ENCODE results near the gene IP6K3. TPM values are rescaled to one million over a fixed set of nuclear protein-coding genes. Genes with fewer than 3 reads are reported as not detected.
A peak's percentile ranks its signal among the peaks of the same experiment; 100 is the strongest.

The IP6K3 gene
- polyA plus RNA-seq, 3 donors = not detected

DNA sequence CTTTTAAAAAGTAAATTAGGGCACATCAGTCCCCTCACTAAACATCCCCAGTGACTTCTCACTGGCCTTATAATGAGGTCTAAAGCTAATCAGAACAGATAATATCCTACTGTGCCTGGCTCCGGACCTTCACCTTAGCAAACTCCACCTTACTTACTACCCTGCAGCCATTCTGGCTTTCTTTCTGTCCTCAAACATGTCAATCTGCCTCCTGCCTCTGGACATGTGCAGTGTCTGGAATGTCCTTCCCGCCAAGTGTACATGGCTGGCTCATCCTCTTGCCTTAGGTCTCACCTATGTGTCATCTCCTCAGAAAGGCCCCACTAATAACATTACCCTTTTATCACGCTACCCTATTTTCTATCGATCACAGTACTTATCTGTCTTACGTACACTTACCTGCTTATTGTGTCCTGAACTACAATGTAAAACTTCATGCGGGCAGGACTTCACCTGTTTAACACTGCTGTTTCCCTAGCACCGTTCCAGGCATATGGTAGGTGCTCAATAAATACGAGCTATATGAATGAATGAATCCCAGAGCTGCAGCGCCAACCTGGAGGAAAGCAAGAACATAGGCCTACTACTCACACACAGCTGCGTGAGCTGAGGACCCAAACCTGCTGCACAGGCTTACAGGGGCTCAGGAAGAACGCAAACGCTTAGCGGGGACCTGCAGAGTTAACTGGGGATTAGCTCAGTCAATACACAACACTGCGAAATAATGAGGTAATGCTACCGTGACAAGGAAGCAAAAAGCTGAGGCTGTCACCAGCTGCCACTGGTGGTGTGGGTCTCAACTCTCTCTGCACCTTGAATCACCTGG, 36.2 kb downstream of the IP6K3 start:
- intact Hi-C loops (cut with micrococcal nuclease) = no loop called here
- TF ChIP-seq, protein P1, sequence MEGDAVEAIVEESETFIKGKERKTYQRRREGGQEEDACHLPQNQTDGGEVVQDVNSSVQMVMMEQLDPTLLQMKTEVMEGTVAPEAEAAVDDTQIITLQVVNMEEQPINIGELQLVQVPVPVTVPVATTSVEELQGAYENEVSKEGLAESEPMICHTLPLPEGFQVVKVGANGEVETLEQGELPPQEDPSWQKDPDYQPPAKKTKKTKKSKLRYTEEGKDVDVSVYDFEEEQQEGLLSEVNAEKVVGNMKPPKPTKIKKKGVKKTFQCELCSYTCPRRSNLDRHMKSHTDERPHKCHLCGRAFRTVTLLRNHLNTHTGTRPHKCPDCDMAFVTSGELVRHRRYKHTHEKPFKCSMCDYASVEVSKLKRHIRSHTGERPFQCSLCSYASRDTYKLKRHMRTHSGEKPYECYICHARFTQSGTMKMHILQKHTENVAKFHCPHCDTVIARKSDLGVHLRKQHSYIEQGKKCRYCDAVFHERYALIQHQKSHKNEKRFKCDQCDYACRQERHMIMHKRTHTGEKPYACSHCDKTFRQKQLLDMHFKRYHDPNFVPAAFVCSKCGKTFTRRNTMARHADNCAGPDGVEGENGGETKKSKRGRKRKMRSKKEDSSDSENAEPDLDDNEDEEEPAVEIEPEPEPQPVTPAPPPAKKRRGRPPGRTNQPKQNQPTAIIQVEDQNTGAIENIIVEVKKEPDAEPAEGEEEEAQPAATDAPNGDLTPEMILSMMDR (IDR thresholded peaks at IDR 0.05) = no peak
- Mint-ChIP-seq H3K9me3 (no peaks in the 10 kb centered on the region), H3K27ac (peak overlapping the region in 6 of 7 donors; percentile 35 to 99 (median 95)), H3K4me1 (peaks cover 14% of the 10 kb centered on the region), H3K4me3 (peak overlapping the region; percentile 95 to 97), H3K36me3 (peaks cover 10 to 20% of the 10 kb centered on the region in 2 donors), H3K27me3 (ENCODE audit: low read depth in 3 of 3) (peaks cover 0 to 4% (median 2%) of the 10 kb centered on the region in 3 donors)
- H4K20me1 ChIP-seq (ENCODE audit: insufficient read depth, low read length) = no peaks in the 10 kb centered on the region
- H3K4me1 ChIP-seq (ENCODE audit: control insufficient read depth in 1 of 2, insufficient read depth in 2 of 2, low read length in 2 of 2) = peaks cover 13 to 16% of the 10 kb centered on the region in 2 donors
- peak overlapping the region; percentile 90 for H2AFZ ChIP-seq (ENCODE audit: insufficient read depth, low read depth, low read length, poor library complexity, severe bottlenecking)
- H3K27ac ChIP-seq (ENCODE audit: low read depth in 1 of 2, low read length in 2 of 2) = peak overlapping the region in 1 of 2 donors; percentile 89
- H3K9me3 ChIP-seq (replicated peaks in 1 of 2; ENCODE audit: control insufficient read depth in 1 of 2, insufficient read depth in 1 of 2, low read length in 2 of 2) = no peaks in the 10 kb centered on the region
- peak overlapping the region; percentile 60 to 97 (median 92) for H3K4me3 ChIP-seq (replicated peaks in 1 of 3; ENCODE audit: low read depth in 2 of 3, low read length in 3 of 3)
- no peak for DNase-seq
- 77% methylated on average over 8 of the region's 15 CpGs for WGBS (ENCODE audit: insufficient coverage)
- peak overlapping the region; percentile 80 for H3K9ac ChIP-seq (ENCODE audit: insufficient read depth, low read length, poor library complexity, severe bottlenecking)
- peaks cover 5% of the 10 kb centered on the region for H3K79me2 ChIP-seq (ENCODE audit: insufficient read depth, low read length)
- peak overlapping the region; percentile 87 for H3K4me2 ChIP-seq (replicated peaks; ENCODE audit: extremely low read depth, low read length, poor library complexity, severe bottlenecking)
- H3K36me3 ChIP-seq (replicated peaks in 1 of 2; ENCODE audit: control insufficient read depth in 1 of 2, insufficient read depth in 2 of 2, low read length in 2 of 2) = peaks cover 0 to 21% of the 10 kb centered on the region in 2 donors
- H3K27me3 ChIP-seq (ENCODE audit: control insufficient read depth in 2 of 2, insufficient read depth in 2 of 2, low read length in 2 of 2) = no peaks in the 10 kb centered on the region

DNA sequence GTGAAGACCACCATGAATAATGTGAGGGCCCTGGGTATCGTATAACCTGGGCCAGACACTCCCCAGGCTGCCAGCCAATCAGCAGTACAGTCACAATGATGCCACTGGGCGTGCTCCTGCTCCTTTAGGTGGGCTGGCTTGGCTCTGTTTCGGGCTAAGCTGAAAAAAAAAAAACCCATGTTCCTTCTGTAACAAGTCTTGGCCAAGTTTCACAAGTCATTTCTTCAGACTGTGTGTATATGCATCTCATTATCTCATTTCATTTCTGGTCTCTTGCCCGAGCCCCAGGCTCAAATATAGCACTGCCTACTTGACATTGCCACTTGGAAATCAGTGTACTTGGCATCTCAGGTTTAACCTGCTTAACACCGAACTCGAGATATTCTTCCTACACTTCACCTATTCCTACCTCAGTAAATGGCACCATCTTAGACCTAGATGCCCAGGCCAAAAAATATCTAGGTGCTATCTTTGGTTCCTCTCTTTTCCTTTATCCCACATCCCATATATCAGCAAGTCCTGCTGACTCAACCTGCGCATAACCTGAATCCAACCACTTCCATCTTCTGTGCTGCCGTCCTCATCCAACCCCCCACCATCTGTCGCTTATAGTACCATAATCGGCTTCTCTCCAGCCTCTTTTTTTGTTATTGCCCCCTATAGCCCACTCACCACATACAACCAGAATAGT, 37.0 kb downstream of the IP6K3 start:
- intact Hi-C loops (cut with micrococcal nuclease) = no loop called here
- Histone ChIP-seq H3K9ac (ENCODE audit: insufficient read depth, low read length, poor library complexity, severe bottlenecking) (no peak overlapping the region), H3K4me1 (ENCODE audit: control insufficient read depth in 1 of 2, insufficient read depth in 2 of 2, low read length in 2 of 2) (peaks cover 13 to 16% of the 10 kb centered on the region in 2 donors), H3K4me2 (replicated peaks; ENCODE audit: extremely low read depth, low read length, poor library complexity, severe bottlenecking) (no peak overlapping the region), H3K27me3 (ENCODE audit: control insufficient read depth in 2 of 2, insufficient read depth in 2 of 2, low read length in 2 of 2) (no peaks in the 10 kb centered on the region), H4K20me1 (ENCODE audit: insufficient read depth, low read length) (no peaks in the 10 kb centered on the region), H3K9me3 (replicated peaks in 1 of 2; ENCODE audit: control insufficient read depth in 1 of 2, insufficient read depth in 1 of 2, low read length in 2 of 2) (no peaks in the 10 kb centered on the region), H2AFZ (ENCODE audit: insufficient read depth, low read depth, low read length, poor library complexity, severe bottlenecking) (no peak overlapping the region), H3K27ac (ENCODE audit: low read depth in 1 of 2, low read length in 2 of 2) (no peak overlapping the region), H3K79me2 (ENCODE audit: insufficient read depth, low read length) (peaks cover 5% of the 10 kb centered on the region), H3K36me3 (replicated peaks in 1 of 2; ENCODE audit: control insufficient read depth in 1 of 2, insufficient read depth in 2 of 2, low read length in 2 of 2) (peaks cover 0 to 21% of the 10 kb centered on the region in 2 donors), H3K4me3 (replicated peaks in 1 of 3; ENCODE audit: low read depth in 2 of 3, low read length in 3 of 3) (no peak overlapping the region)
- TF ChIP-seq, protein P1 (IDR thresholded peaks at IDR 0.05) = no peak
- Mint-ChIP-seq H3K27me3 (ENCODE audit: low read depth in 3 of 3) (peaks cover 0 to 2% (median 2%) of the 10 kb centered on the region in 3 donors), H3K36me3 (peaks cover 10 to 20% of the 10 kb centered on the region in 2 donors), H3K9me3 (no peaks in the 10 kb centered on the region), H3K4me3 (no peak overlapping the region), H3K4me1 (peaks cover 14% of the 10 kb centered on the region), H3K27ac (no peak overlapping the region)
- DNase-seq = no peak
- 92% methylated on average over 10 of the region's 10 CpGs for WGBS (ENCODE audit: insufficient coverage)

Measured in CD14-positive monocyte (primary cell).